ENCODE results near the gene ATP10B. TPM values are rescaled to one million over a fixed set of nuclear protein-coding genes. Genes with fewer than 3 reads are reported as not detected.

Gene ATP10B
- total RNA-seq, 1 experiment from 2014 or later, result 0.11 TPM

DNA sequence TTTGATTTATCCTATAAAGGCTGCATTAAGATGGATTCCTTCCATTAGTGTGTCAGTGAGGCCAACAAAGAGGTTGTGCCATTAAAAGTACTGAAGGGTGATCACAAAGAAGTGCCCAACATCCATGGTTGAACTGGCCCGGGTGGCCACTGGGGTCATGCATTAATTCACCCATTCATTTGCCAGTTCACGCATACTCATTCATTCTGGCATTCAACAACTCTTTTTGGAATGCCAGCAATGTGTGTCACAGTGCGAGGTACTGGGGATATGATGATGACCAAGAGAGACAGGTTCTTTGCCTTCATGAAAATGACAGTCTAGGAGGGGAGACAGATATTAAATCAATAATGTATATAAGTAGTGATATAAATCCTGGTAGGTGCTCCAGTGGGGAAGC lies 337.1 kb downstream of the ATP10B start (continued):
- TF ChIP-seq, protein P1, sequence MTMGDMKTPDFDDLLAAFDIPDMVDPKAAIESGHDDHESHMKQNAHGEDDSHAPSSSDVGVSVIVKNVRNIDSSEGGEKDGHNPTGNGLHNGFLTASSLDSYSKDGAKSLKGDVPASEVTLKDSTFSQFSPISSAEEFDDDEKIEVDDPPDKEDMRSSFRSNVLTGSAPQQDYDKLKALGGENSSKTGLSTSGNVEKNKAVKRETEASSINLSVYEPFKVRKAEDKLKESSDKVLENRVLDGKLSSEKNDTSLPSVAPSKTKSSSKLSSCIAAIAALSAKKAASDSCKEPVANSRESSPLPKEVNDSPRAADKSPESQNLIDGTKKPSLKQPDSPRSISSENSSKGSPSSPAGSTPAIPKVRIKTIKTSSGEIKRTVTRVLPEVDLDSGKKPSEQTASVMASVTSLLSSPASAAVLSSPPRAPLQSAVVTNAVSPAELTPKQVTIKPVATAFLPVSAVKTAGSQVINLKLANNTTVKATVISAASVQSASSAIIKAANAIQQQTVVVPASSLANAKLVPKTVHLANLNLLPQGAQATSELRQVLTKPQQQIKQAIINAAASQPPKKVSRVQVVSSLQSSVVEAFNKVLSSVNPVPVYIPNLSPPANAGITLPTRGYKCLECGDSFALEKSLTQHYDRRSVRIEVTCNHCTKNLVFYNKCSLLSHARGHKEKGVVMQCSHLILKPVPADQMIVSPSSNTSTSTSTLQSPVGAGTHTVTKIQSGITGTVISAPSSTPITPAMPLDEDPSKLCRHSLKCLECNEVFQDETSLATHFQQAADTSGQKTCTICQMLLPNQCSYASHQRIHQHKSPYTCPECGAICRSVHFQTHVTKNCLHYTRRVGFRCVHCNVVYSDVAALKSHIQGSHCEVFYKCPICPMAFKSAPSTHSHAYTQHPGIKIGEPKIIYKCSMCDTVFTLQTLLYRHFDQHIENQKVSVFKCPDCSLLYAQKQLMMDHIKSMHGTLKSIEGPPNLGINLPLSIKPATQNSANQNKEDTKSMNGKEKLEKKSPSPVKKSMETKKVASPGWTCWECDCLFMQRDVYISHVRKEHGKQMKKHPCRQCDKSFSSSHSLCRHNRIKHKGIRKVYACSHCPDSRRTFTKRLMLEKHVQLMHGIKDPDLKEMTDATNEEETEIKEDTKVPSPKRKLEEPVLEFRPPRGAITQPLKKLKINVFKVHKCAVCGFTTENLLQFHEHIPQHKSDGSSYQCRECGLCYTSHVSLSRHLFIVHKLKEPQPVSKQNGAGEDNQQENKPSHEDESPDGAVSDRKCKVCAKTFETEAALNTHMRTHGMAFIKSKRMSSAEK (CRISPR knock-in tag; IDR thresholded peaks at IDR 0.05; ENCODE audit: borderline replicate concordance), result no peak

DNA sequence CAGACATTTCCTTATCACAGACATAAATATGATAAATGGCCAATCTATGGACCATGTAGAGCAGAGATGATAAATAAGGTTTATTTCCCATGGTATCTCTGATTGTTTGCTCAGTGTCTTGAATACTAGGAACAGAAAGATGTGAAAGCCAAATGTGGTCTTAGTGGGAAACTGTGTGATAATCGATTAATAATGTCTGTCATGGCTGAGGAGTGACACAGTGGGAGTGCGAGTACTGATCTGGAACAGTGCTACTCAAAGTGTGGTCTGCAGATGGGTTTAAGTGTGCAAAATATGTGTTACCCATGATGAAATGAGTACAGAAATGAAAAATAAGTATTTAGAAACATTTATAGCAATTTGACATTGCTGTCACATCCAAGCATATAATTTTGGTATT lies 337.8 kb downstream of the ATP10B start:
- Mint-ChIP-seq H3K27me3 (ENCODE audit: low read depth) (no peaks in the 10 kb centered on the region), H3K27ac (no peak overlapping the region), H3K4me3 (no peak overlapping the region), H3K9me3 (peaks cover 4% of the 10 kb centered on the region; the same call in 1 of the 2 replicates), H3K4me1 (peaks cover 7% of the 10 kb centered on the region; the same call in 1 of the 2 replicates), H3K36me3 (no peaks in the 10 kb centered on the region)
- ChIA-PET CTCF (no interaction called here), POLR2A (no interaction called here)
- DNase-seq (ENCODE audit: low spot score), result no peak
- TF ChIP-seq, protein P2, sequence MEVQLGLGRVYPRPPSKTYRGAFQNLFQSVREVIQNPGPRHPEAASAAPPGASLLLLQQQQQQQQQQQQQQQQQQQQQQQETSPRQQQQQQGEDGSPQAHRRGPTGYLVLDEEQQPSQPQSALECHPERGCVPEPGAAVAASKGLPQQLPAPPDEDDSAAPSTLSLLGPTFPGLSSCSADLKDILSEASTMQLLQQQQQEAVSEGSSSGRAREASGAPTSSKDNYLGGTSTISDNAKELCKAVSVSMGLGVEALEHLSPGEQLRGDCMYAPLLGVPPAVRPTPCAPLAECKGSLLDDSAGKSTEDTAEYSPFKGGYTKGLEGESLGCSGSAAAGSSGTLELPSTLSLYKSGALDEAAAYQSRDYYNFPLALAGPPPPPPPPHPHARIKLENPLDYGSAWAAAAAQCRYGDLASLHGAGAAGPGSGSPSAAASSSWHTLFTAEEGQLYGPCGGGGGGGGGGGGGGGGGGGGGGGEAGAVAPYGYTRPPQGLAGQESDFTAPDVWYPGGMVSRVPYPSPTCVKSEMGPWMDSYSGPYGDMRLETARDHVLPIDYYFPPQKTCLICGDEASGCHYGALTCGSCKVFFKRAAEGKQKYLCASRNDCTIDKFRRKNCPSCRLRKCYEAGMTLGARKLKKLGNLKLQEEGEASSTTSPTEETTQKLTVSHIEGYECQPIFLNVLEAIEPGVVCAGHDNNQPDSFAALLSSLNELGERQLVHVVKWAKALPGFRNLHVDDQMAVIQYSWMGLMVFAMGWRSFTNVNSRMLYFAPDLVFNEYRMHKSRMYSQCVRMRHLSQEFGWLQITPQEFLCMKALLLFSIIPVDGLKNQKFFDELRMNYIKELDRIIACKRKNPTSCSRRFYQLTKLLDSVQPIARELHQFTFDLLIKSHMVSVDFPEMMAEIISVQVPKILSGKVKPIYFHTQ (CRISPR knock-in tag; IDR thresholded peaks at IDR 0.05), result no peak
- TF ChIP-seq SMAD3 (CRISPR knock-in tag; IDR thresholded peaks at IDR 0.05; ENCODE audit: borderline replicate concordance) (no peak), MXD4 (CRISPR knock-in tag; IDR thresholded peaks at IDR 0.05; ENCODE audit: borderline replicate concordance) (no peak)
- ATAC-seq, result no peak

DNA sequence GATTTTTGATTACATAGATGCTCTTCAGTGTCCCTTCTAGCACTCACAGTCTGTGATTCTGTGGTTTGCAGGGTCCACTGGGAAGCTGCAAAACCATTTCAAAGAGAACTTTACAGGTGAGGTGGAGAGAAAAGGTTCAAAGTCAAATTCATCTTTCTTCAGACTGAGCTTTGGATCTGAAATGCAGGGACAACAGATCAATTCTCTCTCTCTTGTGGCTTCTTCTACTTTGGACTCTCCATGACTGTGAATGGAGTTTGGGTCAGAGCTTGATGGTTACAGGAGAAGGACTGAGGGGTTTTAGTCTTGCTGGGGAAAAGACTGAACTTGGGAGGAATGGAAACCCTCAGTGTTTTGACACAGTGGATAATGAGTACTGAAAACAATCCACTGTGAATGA lies 338.5 kb downstream of the ATP10B start:
- Mint-ChIP-seq H3K4me3 (no peak overlapping the region), H3K9me3 (peaks cover 4% of the 10 kb centered on the region; the same call in 1 of the 2 replicates), H3K36me3 (no peaks in the 10 kb centered on the region), H3K27ac (no peak overlapping the region), H3K27me3 (ENCODE audit: low read depth) (no peaks in the 10 kb centered on the region), H3K4me1 (peaks cover 12% of the 10 kb centered on the region)
- TF ChIP-seq TCF7 (CRISPR knock-in tag; IDR thresholded peaks at IDR 0.05; ENCODE audit: low read depth) (no peak), ZNF219 (CRISPR knock-in tag; IDR thresholded peaks at IDR 0.05; ENCODE audit: borderline replicate concordance) (no peak), JAZF1 (CRISPR knock-in tag; IDR thresholded peaks at IDR 0.05) (no peak), TEAD1 (CRISPR knock-in tag; IDR thresholded peaks at IDR 0.05) (no peak), IRF2 (CRISPR knock-in tag; IDR thresholded peaks at IDR 0.05; ENCODE audit: borderline replicate concordance, low read depth) (no peak), GRHL2 (CRISPR knock-in tag; IDR thresholded peaks at IDR 0.05; ENCODE audit: insufficient replicate concordance, severe bottlenecking) (no peak)
- TF ChIP-seq, protein P3, sequence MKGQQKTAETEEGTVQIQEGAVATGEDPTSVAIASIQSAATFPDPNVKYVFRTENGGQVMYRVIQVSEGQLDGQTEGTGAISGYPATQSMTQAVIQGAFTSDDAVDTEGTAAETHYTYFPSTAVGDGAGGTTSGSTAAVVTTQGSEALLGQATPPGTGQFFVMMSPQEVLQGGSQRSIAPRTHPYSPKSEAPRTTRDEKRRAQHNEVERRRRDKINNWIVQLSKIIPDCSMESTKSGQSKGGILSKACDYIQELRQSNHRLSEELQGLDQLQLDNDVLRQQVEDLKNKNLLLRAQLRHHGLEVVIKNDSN (CRISPR knock-in tag; IDR thresholded peaks at IDR 0.05), result no peak
- TF ChIP-seq, protein P4, sequence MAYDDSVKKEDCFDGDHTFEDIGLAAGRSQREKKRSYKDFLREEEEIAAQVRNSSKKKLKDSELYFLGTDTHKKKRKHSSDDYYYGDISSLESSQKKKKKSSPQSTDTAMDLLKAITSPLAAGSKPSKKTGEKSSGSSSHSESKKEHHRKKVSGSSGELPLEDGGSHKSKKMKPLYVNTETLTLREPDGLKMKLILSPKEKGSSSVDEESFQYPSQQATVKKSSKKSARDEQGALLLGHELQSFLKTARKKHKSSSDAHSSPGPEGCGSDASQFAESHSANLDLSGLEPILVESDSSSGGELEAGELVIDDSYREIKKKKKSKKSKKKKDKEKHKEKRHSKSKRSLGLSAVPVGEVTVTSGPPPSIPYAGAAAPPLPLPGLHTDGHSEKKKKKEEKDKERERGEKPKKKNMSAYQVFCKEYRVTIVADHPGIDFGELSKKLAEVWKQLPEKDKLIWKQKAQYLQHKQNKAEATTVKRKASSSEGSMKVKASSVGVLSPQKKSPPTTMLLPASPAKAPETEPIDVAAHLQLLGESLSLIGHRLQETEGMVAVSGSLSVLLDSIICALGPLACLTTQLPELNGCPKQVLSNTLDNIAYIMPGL (CRISPR knock-in tag; IDR thresholded peaks at IDR 0.05), result no peak
- TF ChIP-seq, protein P5, sequence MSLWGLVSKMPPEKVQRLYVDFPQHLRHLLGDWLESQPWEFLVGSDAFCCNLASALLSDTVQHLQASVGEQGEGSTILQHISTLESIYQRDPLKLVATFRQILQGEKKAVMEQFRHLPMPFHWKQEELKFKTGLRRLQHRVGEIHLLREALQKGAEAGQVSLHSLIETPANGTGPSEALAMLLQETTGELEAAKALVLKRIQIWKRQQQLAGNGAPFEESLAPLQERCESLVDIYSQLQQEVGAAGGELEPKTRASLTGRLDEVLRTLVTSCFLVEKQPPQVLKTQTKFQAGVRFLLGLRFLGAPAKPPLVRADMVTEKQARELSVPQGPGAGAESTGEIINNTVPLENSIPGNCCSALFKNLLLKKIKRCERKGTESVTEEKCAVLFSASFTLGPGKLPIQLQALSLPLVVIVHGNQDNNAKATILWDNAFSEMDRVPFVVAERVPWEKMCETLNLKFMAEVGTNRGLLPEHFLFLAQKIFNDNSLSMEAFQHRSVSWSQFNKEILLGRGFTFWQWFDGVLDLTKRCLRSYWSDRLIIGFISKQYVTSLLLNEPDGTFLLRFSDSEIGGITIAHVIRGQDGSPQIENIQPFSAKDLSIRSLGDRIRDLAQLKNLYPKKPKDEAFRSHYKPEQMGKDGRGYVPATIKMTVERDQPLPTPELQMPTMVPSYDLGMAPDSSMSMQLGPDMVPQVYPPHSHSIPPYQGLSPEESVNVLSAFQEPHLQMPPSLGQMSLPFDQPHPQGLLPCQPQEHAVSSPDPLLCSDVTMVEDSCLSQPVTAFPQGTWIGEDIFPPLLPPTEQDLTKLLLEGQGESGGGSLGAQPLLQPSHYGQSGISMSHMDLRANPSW (CRISPR knock-in tag; conservative IDR thresholded peaks at IDR 0.05; ENCODE audit: low read depth), result no peak
- no peak for ATAC-seq
- ChIA-PET POLR2A (no interaction called here), CTCF (no interaction called here)
- no peak for DNase-seq (ENCODE audit: low spot score)

Data from WTC11 (cell line).